ENCODE data around the gene SIGLEC8.

The SIGLEC8 gene

GRCh38 chr19:51497666-51498065, 39.4 kb upstream of the SIGLEC8 start:
- Histone ChIP-seq H3K9ac (no peak overlapping the region), H3K36me3 (no peaks in the 10 kb centered on the region), H3K9me3 (replicated peaks in 1 of 11) (no peaks in the 10 kb centered on the region), H3K4me2 (no peak overlapping the region), H3K27ac (no peak overlapping the region), H3K4me3 (no peak overlapping the region), H4K20me1 (no peaks in the 10 kb centered on the region; a peak in 1 of 22 replicates), H3K27me3 (peaks cover 0 to 6% (median 0%) of the 10 kb centered on the region in 11 experiments; a peak in 2 of 22 replicates), H3K4me1 (peaks cover 12 to 51% (median 29%) of the 10 kb centered on the region in 10 experiments)
- TF ChIP-seq Cebpa-rat (IDR thresholded peaks at IDR 0.05) = no peak

- H3K9ac ChIP-seq = no peak overlapping the region
- no peak overlapping the region for H3K4me3 ChIP-seq
- peaks cover 0 to 27% (median 7%) of the 10 kb centered on the region in 10 experiments; a peak in 10 of 20 replicates for H3K4me1 ChIP-seq
- peak overlapping the region in 5 of 11 experiments; percentile 37 to 84 (median 64); a peak in 10 of 22 replicates for H3K4me2 ChIP-seq
- no peaks in the 10 kb centered on the region for H3K36me3 ChIP-seq
- H3K27me3 ChIP-seq = peaks cover 0 to 6% (median 0%) of the 10 kb centered on the region in 11 experiments; a peak in 2 of 22 replicates
- no peaks in the 10 kb centered on the region for H3K9me3 ChIP-seq (replicated peaks in 1 of 11)
- H4K20me1 ChIP-seq = no peaks in the 10 kb centered on the region
- no peak for TF ChIP-seq Cebpa-rat (IDR thresholded peaks at IDR 0.05)
- H3K27ac ChIP-seq = no peak overlapping the region
Observed at GRCh38 chr19:51493776-51494175, 35.5 kb upstream of the SIGLEC8 start.

- Histone ChIP-seq H3K9me3 (replicated peaks in 1 of 11) (no peaks in the 10 kb centered on the region), H3K9ac (no peak overlapping the region), H3K27ac (no peak overlapping the region), H3K4me2 (no peak overlapping the region), H3K4me1 (peaks cover 0 to 24% (median 7%) of the 10 kb centered on the region in 10 experiments; a peak in 10 of 20 replicates), H3K27me3 (no peaks in the 10 kb centered on the region), H3K36me3 (no peaks in the 10 kb centered on the region), H4K20me1 (no peaks in the 10 kb centered on the region), H3K4me3 (no peak overlapping the region)
- TF ChIP-seq Cebpa-rat (IDR thresholded peaks at IDR 0.05) = no peak
Observed at GRCh38 chr19:51491586-51491985, 33.3 kb upstream of the SIGLEC8 start.

- Histone ChIP-seq H3K4me2 (no peak overlapping the region), H3K27me3 (no peaks in the 10 kb centered on the region), H3K4me3 (no peak overlapping the region), H3K9me3 (replicated peaks in 1 of 11) (no peaks in the 10 kb centered on the region), H3K4me1 (peaks cover 0 to 22% (median 7%) of the 10 kb centered on the region in 10 experiments; a peak in 10 of 20 replicates), H3K9ac (no peak overlapping the region), H4K20me1 (no peaks in the 10 kb centered on the region), H3K36me3 (no peaks in the 10 kb centered on the region), H3K27ac (no peak overlapping the region)
- TF ChIP-seq Cebpa-rat (IDR thresholded peaks at IDR 0.05) = no peak
Observed at GRCh38 chr19:51490676-51491075, 32.4 kb upstream of the SIGLEC8 start.

- Histone ChIP-seq H3K4me1 (peaks cover 0 to 19% (median 7%) of the 10 kb centered on the region in 10 experiments; a peak in 10 of 20 replicates), H4K20me1 (no peaks in the 10 kb centered on the region), H3K9me3 (replicated peaks in 1 of 11) (no peaks in the 10 kb centered on the region), H3K27me3 (no peaks in the 10 kb centered on the region), H3K4me3 (no peak overlapping the region), H3K4me2 (no peak overlapping the region), H3K36me3 (no peaks in the 10 kb centered on the region), H3K9ac (no peak overlapping the region), H3K27ac (no peak overlapping the region)
- TF ChIP-seq Cebpa-rat (IDR thresholded peaks at IDR 0.05) = no peak
Observed at GRCh38 chr19:51489113-51489512, 30.9 kb upstream of the SIGLEC8 start.

- no peaks in the 10 kb centered on the region for H4K20me1 ChIP-seq
- no peak overlapping the region for H3K9ac ChIP-seq
- H3K4me2 ChIP-seq = no peak overlapping the region
- no peak for TF ChIP-seq Cebpa-rat (IDR thresholded peaks at IDR 0.05)
- peaks cover 0 to 13% (median 5%) of the 10 kb centered on the region in 10 experiments; a peak in 10 of 20 replicates for H3K4me1 ChIP-seq
- H3K4me3 ChIP-seq = no peak overlapping the region
- no peaks in the 10 kb centered on the region for H3K36me3 ChIP-seq
- no peaks in the 10 kb centered on the region for H3K27me3 ChIP-seq
- H3K27ac ChIP-seq = no peak overlapping the region
- H3K9me3 ChIP-seq (replicated peaks in 1 of 11) = no peaks in the 10 kb centered on the region
Observed at GRCh38 chr19:51488491-51488890, 30.2 kb upstream of the SIGLEC8 start.

- Histone ChIP-seq H3K27me3 (no peaks in the 10 kb centered on the region), H3K4me3 (no peak overlapping the region), H4K20me1 (no peaks in the 10 kb centered on the region; a peak in 1 of 22 replicates), H3K27ac (no peak overlapping the region), H3K4me2 (no peak overlapping the region), H3K36me3 (no peaks in the 10 kb centered on the region), H3K9ac (no peak overlapping the region), H3K9me3 (replicated peaks in 1 of 11) (no peaks in the 10 kb centered on the region), H3K4me1 (no peaks in the 10 kb centered on the region)
- TF ChIP-seq Cebpa-rat (IDR thresholded peaks at IDR 0.05) = no peak
Observed at GRCh38 chr19:51485960-51486660, 27.9 kb upstream of the SIGLEC8 start.

GRCh38 chr19:51480590-51480989, 22.3 kb upstream of the SIGLEC8 start:
- Histone ChIP-seq H3K27me3 (no peaks in the 10 kb centered on the region), H3K9me3 (replicated peaks in 1 of 11) (peaks cover 0 to 5% (median 0%) of the 10 kb centered on the region in 11 experiments; a peak in 2 of 22 replicates), H3K27ac (no peak overlapping the region), H3K36me3 (no peaks in the 10 kb centered on the region), H3K4me1 (no peaks in the 10 kb centered on the region), H3K4me3 (no peak overlapping the region), H4K20me1 (peaks cover 0 to 14% (median 0%) of the 10 kb centered on the region in 11 experiments; a peak in 1 of 22 replicates), H3K9ac (no peak overlapping the region), H3K4me2 (no peak overlapping the region)
- TF ChIP-seq Cebpa-rat (IDR thresholded peaks at IDR 0.05) = no peak

GRCh38 chr19:51479531-51480331, 21.5 kb upstream of the SIGLEC8 start:
- no peak overlapping the region for H3K27ac ChIP-seq
- no peak for TF ChIP-seq Cebpa-rat (IDR thresholded peaks at IDR 0.05)
- no peaks in the 10 kb centered on the region for H3K4me1 ChIP-seq
- H3K4me3 ChIP-seq = no peak overlapping the region
- no peak overlapping the region for H3K9ac ChIP-seq
- H3K27me3 ChIP-seq = no peaks in the 10 kb centered on the region
- peaks cover 0 to 5% (median 0%) of the 10 kb centered on the region in 11 experiments; a peak in 2 of 22 replicates for H3K9me3 ChIP-seq (replicated peaks in 1 of 11)
- no peak overlapping the region for H3K4me2 ChIP-seq
- H3K36me3 ChIP-seq = no peaks in the 10 kb centered on the region
- peaks cover 0 to 14% (median 0%) of the 10 kb centered on the region in 11 experiments; a peak in 1 of 22 replicates for H4K20me1 ChIP-seq
